C1 segment of cervical spinal cord (tissue), 14 donors: ENCODE data around the gene SH3RF1.
"Not testable (repeated sequence)": the region's sequence is repeated elsewhere in the genome, so short reads cannot be mapped to it uniquely, and the experiment has no call there.

Experiments used
- DNase-seq, 14 donors: peaks; one replicate each; lab custom pipeline; 2025; lab: John Stamatoyannopoulos, UW

SH3RF1 gene

GRCh38 chr4:169202145-169202699 lies 68.5 kb downstream of the SH3RF1 start:
- DNase-seq: no peak

- no peak for DNase-seq
Observed at GRCh38 chr4:169201222-169202144, 69.3 kb downstream of the SH3RF1 start.

GRCh38 chr4:169200361-169201030 lies 70.3 kb downstream of the SH3RF1 start:
- no peak for DNase-seq

- no peak for DNase-seq
Observed at GRCh38 chr4:169199184-169199583, 71.6 kb downstream of the SH3RF1 start.

- DNase-seq: no peak
Observed at GRCh38 chr4:169198167-169198566, 72.6 kb downstream of the SH3RF1 start.

GRCh38 chr4:169197206-169197605 lies 73.5 kb downstream of the SH3RF1 start:
- DNase-seq: not testable (repeated sequence)

- no peak for DNase-seq
Observed at GRCh38 chr4:169195032-169195431, 75.7 kb downstream of the SH3RF1 start.

- DNase-seq: not testable (repeated sequence)
Observed at GRCh38 chr4:169189968-169190367, 80.8 kb downstream of the SH3RF1 start.

GRCh38 chr4:169189372-169189771 lies 81.4 kb downstream of the SH3RF1 start:
- DNase-seq: no peak

GRCh38 chr4:169188204-169188603 lies 82.6 kb downstream of the SH3RF1 start:
- DNase-seq: no peak

GRCh38 chr4:169185133-169185956 lies 85.4 kb downstream of the SH3RF1 start:
- DNase-seq: no peak

GRCh38 chr4:169184686-169185085 lies 86.1 kb downstream of the SH3RF1 start:
- no peak for DNase-seq

- DNase-seq: no peak
Observed at GRCh38 chr4:169184236-169184635, 86.5 kb downstream of the SH3RF1 start.

- no peak for DNase-seq
Observed at GRCh38 chr4:169183581-169183980, 87.2 kb downstream of the SH3RF1 start.

- no peak for DNase-seq
Observed at GRCh38 chr4:169179609-169180521, 90.9 kb downstream of the SH3RF1 start.

GRCh38 chr4:169178092-169178491 lies 92.7 kb downstream of the SH3RF1 start:
- DNase-seq: not testable (repeated sequence)

- no peak for DNase-seq
Observed at GRCh38 chr4:169175476-169175875, 95.3 kb downstream of the SH3RF1 start.

- DNase-seq: no peak
Observed at GRCh38 chr4:169175035-169175434, 95.7 kb downstream of the SH3RF1 start.

GRCh38 chr4:169174247-169174646 lies 96.5 kb downstream of the SH3RF1 start:
- DNase-seq: no peak
